ENCODE data around the gene CCDC93.
A peak's percentile ranks its signal among the peaks of the same experiment; 100 is the strongest.
"Not testable (repeated sequence)": the region's sequence is repeated elsewhere in the genome, so short reads cannot be mapped to it uniquely, and the experiment has no call there.

CCDC93 gene

GRCh38 chr2:118045286-118045685 lies 31.4 kb upstream of the CCDC93 start:
- Histone ChIP-seq H3K36me3 (ENCODE audit: control insufficient read depth, insufficient read depth, low read length, severe bottlenecking) (no peaks in the 10 kb centered on the region), H3K27me3 (replicated peaks; ENCODE audit: control insufficient read depth, insufficient read depth, low read length) (peaks cover 10% of the 10 kb centered on the region), H3K4me1 (ENCODE audit: control insufficient read depth, insufficient read depth, low read length) (peaks cover 30% of the 10 kb centered on the region), H3K9ac (ENCODE audit: low read length) (no peak overlapping the region), H3K4me3 (ENCODE audit: low read length) (no peak overlapping the region), H3K9me3 (ENCODE audit: control insufficient read depth, low read length) (no peaks in the 10 kb centered on the region)
- DNase-seq (ENCODE audit: low read depth), result no peak

GRCh38 chr2:118044854-118045253 lies 31.0 kb upstream of the CCDC93 start:
- no peaks in the 10 kb centered on the region for H3K9me3 ChIP-seq (ENCODE audit: control insufficient read depth, low read length)
- peaks cover 15% of the 10 kb centered on the region for H3K27me3 ChIP-seq (replicated peaks; ENCODE audit: control insufficient read depth, insufficient read depth, low read length)
- DNase-seq (ENCODE audit: low read depth), result no peak
- no peak overlapping the region for H3K9ac ChIP-seq (ENCODE audit: low read length)
- peaks cover 26% of the 10 kb centered on the region for H3K4me1 ChIP-seq (ENCODE audit: control insufficient read depth, insufficient read depth, low read length)
- H3K4me3 ChIP-seq (ENCODE audit: low read length), result no peak overlapping the region
- no peaks in the 10 kb centered on the region for H3K36me3 ChIP-seq (ENCODE audit: control insufficient read depth, insufficient read depth, low read length, severe bottlenecking)

DNA sequence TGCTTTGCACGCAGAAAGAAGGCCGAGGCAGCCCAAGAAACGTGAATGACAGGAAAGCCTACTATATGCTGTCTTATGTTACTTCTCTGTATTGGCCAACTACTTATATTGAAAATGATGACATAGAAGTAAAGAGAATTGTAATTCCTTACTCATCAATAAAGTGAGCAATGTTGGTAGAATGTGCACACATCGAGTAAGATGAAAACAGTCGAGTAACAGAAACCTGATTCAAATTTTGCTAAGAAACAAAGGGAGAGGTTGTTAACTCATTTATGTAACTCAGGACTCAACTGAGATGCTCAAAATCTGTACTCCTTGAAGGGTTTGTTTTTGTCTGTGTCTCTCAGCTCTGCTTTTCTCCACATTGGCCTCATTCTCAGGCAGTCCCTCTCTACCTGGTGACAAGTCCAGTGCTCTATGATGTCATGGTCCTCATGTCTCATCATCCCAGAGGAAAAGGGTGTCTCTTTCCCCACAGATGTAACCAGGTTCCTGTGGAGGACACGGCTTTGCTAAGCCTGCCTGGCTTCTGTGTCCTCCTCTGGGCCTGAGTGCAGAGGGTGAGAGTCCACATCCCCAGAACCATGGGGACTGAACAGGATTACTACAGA lies 30.3 kb upstream of the CCDC93 start:
- H3K9me3 ChIP-seq (ENCODE audit: control insufficient read depth, low read length), result no peaks in the 10 kb centered on the region

DNA sequence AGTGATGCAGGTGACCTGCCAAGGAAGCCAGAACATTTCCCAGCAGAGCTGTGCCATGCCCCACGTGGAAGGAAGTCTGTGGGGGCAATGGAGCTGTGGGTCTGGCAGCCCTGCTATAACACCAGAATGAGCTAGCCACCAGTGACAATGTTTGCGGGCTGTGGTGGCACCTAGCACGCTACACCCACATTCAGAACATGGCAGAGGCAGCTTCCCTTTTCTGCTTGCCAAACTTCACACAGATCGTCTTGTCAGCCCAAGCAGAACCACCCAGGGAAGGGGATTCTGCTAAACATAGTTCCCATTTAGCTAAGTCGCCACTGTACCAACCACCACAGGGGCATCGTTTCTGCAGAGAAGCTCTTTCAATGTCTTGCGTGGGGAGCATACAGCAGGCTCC lies 27.0 kb upstream of the CCDC93 start:
- peaks cover 19% of the 10 kb centered on the region for H3K27me3 ChIP-seq (replicated peaks; ENCODE audit: control insufficient read depth, insufficient read depth, low read length)
- H3K9ac ChIP-seq (ENCODE audit: low read length), result no peak overlapping the region
- H3K4me1 ChIP-seq (ENCODE audit: control insufficient read depth, insufficient read depth, low read length), result no peaks in the 10 kb centered on the region
- no peaks in the 10 kb centered on the region for H3K36me3 ChIP-seq (ENCODE audit: control insufficient read depth, insufficient read depth, low read length, severe bottlenecking)
- H3K4me3 ChIP-seq (ENCODE audit: low read length), result no peak overlapping the region
- H3K9me3 ChIP-seq (ENCODE audit: control insufficient read depth, low read length), result peaks cover 15% of the 10 kb centered on the region
- DNase-seq (ENCODE audit: low read depth), result no peak

More for the DNA sequence above, 30.3 kb upstream of the CCDC93 start:
- Histone ChIP-seq H3K4me1 (ENCODE audit: control insufficient read depth, insufficient read depth, low read length) (peaks cover 26% of the 10 kb centered on the region), H3K36me3 (ENCODE audit: control insufficient read depth, insufficient read depth, low read length, severe bottlenecking) (no peaks in the 10 kb centered on the region), H3K27me3 (replicated peaks; ENCODE audit: control insufficient read depth, insufficient read depth, low read length) (peaks cover 19% of the 10 kb centered on the region), H3K4me3 (ENCODE audit: low read length) (no peak overlapping the region), H3K9ac (ENCODE audit: low read length) (no peak overlapping the region)
- no peak for DNase-seq (ENCODE audit: low read depth)

GRCh38 chr2:118032169-118033013 lies 18.5 kb upstream of the CCDC93 start:
- peak; percentile 77 for DNase-seq (ENCODE audit: low read depth)
- Histone ChIP-seq H3K36me3 (ENCODE audit: control insufficient read depth, insufficient read depth, low read length, severe bottlenecking) (no peaks in the 10 kb centered on the region), H3K9ac (ENCODE audit: low read length) (no peak overlapping the region), H3K27me3 (replicated peaks; ENCODE audit: control insufficient read depth, insufficient read depth, low read length) (peaks cover 14% of the 10 kb centered on the region), H3K4me3 (ENCODE audit: low read length) (no peak overlapping the region), H3K4me1 (ENCODE audit: control insufficient read depth, insufficient read depth, low read length) (no peaks in the 10 kb centered on the region), H3K9me3 (ENCODE audit: control insufficient read depth, low read length) (peaks cover 20% of the 10 kb centered on the region)

GRCh38 chr2:118031566-118031965 lies 17.7 kb upstream of the CCDC93 start:
- DNase-seq (ENCODE audit: low read depth), result no peak
- H3K27me3 ChIP-seq (replicated peaks; ENCODE audit: control insufficient read depth, insufficient read depth, low read length), result peaks cover 14% of the 10 kb centered on the region

DNA sequence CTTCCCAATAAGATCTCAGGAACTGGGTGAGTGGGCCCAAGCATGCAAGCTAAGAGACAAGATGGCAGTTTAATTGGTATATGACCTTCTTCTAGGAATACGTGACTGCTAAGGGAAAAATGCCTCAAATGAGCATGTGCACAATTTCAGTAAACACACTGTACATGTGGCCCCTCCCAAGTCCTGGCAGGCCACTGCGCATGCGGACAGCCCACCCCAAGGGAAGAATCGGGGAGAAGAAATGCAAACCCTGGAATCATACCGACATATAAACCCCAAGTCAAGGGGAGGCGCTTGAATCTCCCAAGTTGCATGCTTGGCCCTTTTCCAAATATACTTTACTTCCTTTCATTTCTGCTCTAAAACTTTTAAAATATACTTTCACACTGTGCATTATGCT lies 15.2 kb upstream of the CCDC93 start:
- H3K36me3 ChIP-seq (ENCODE audit: control insufficient read depth, insufficient read depth, low read length, severe bottlenecking), result no peaks in the 10 kb centered on the region
- H3K9ac ChIP-seq (ENCODE audit: low read length), result no peak overlapping the region
- H3K9me3 ChIP-seq (ENCODE audit: control insufficient read depth, low read length), result no peaks in the 10 kb centered on the region
- peaks cover 9% of the 10 kb centered on the region for H3K27me3 ChIP-seq (replicated peaks; ENCODE audit: control insufficient read depth, insufficient read depth, low read length)
- H3K4me3 ChIP-seq (ENCODE audit: low read length), result no peak overlapping the region
- no peak for DNase-seq (ENCODE audit: low read depth)
- no peaks in the 10 kb centered on the region for H3K4me1 ChIP-seq (ENCODE audit: control insufficient read depth, insufficient read depth, low read length)

More at GRCh38 chr2:118031566-118031965, 17.7 kb upstream of the CCDC93 start:
- no peaks in the 10 kb centered on the region for H3K4me1 ChIP-seq (ENCODE audit: control insufficient read depth, insufficient read depth, low read length)
- H3K4me3 ChIP-seq (ENCODE audit: low read length), result no peak overlapping the region
- H3K9ac ChIP-seq (ENCODE audit: low read length), result no peak overlapping the region
- peaks cover 12% of the 10 kb centered on the region for H3K9me3 ChIP-seq (ENCODE audit: control insufficient read depth, low read length)
- no peaks in the 10 kb centered on the region for H3K36me3 ChIP-seq (ENCODE audit: control insufficient read depth, insufficient read depth, low read length, severe bottlenecking)

- Histone ChIP-seq H3K36me3 (ENCODE audit: control insufficient read depth, insufficient read depth, low read length, severe bottlenecking) (no peaks in the 10 kb centered on the region), H3K9ac (ENCODE audit: low read length) (no peak overlapping the region), H3K9me3 (ENCODE audit: control insufficient read depth, low read length) (no peaks in the 10 kb centered on the region), H3K4me1 (ENCODE audit: control insufficient read depth, insufficient read depth, low read length) (no peaks in the 10 kb centered on the region), H3K4me3 (ENCODE audit: low read length) (no peak overlapping the region), H3K27me3 (replicated peaks; ENCODE audit: control insufficient read depth, insufficient read depth, low read length) (no peaks in the 10 kb centered on the region)
- no peak for DNase-seq (ENCODE audit: low read depth)
These were observed 7.5 kb upstream of the CCDC93 start for GRCh38 chr2:118021356-118021755.

DNA sequence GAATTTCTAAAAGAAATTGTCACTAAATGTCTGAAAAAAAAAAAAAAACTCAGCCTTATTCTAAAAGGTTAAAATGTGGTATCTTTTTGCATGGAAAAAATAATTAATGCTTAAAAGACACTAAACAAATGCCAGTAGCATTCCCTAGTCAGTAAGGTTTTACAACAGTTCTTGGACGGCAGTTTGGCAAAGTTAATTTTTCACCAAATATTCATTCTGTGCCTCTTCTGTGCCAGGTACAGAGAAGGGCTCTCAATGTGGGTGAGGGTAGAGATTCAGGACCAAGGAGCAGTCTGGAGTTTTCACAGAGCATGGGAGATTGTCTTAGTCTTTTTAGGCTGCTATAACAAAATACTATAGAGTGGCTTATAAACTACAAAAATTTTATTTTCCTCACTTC lies 6.0 kb upstream of the CCDC93 start:
- Histone ChIP-seq H3K36me3 (ENCODE audit: control insufficient read depth, insufficient read depth, low read length, severe bottlenecking) (no peaks in the 10 kb centered on the region), H3K9ac (ENCODE audit: low read length) (no peak overlapping the region), H3K27me3 (replicated peaks; ENCODE audit: control insufficient read depth, insufficient read depth, low read length) (no peaks in the 10 kb centered on the region), H3K4me1 (ENCODE audit: control insufficient read depth, insufficient read depth, low read length) (peaks cover 6% of the 10 kb centered on the region), H3K4me3 (ENCODE audit: low read length) (no peak overlapping the region), H3K9me3 (ENCODE audit: control insufficient read depth, low read length) (no peaks in the 10 kb centered on the region)
- no peak for DNase-seq (ENCODE audit: low read depth)

DNA sequence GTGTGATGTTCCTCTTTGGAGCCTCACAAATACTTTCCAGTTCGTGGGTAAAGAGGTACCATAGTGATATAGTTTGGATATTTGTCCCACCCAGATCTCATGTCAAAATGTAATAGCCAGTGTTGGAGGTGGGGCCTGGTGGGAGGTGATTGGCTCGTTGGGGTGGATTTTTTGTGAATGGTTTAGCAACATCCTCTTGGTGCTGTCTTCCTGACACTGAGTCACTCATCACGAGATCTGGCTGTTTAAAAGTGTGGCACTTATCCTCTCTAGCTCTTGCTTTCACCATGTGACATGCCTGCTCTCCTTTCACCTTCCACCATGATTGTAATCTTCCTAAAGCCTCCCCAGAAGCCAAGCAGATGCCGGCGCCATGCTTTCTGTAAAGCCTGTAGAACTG lies 3.0 kb upstream of the CCDC93 start:
- Histone ChIP-seq H3K9ac (ENCODE audit: low read length) (no peak overlapping the region), H3K4me1 (ENCODE audit: control insufficient read depth, insufficient read depth, low read length) (peaks cover 19% of the 10 kb centered on the region), H3K4me3 (ENCODE audit: low read length) (no peak overlapping the region), H3K36me3 (ENCODE audit: control insufficient read depth, insufficient read depth, low read length, severe bottlenecking) (no peaks in the 10 kb centered on the region), H3K9me3 (ENCODE audit: control insufficient read depth, low read length) (no peaks in the 10 kb centered on the region), H3K27me3 (replicated peaks; ENCODE audit: control insufficient read depth, insufficient read depth, low read length) (no peaks in the 10 kb centered on the region)
- DNase-seq (ENCODE audit: low read depth), result no peak

DNA sequence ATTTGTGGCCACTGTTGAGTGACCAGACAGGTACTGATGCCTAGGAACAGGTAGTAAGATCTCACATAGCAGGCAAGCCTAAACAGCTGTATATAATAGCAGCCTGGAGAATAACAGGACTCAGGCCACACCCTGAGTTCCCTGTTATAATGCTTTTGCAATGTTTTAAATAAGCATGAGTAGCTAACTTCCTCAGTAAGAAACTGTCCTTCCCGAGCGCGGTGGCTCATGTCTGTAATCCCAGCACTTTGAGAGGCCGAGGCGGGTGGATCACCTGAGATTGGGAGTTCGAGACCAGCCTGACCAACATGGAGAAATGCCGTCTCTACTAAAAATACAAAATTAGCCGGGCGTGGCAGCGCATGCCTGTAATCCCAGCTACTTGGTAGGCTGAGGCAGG lies 1.9 kb upstream of the CCDC93 start:
- H3K4me1 ChIP-seq (ENCODE audit: control insufficient read depth, insufficient read depth, low read length), result peaks cover 27% of the 10 kb centered on the region
- not testable (repeated sequence) for H3K27me3 ChIP-seq (replicated peaks; ENCODE audit: control insufficient read depth, insufficient read depth, low read length); H3K9ac ChIP-seq (ENCODE audit: low read length); H3K4me3 ChIP-seq (ENCODE audit: low read length); H3K9me3 ChIP-seq (ENCODE audit: control insufficient read depth, low read length); DNase-seq (ENCODE audit: low read depth); H3K36me3 ChIP-seq (ENCODE audit: control insufficient read depth, insufficient read depth, low read length, severe bottlenecking)
